ENCODE results near the gene MS4A8. TPM values are rescaled to one million over a fixed set of nuclear protein-coding genes. Genes with fewer than 3 reads are reported as not detected.

The MS4A8 gene
- total and polyA plus RNA-seq, 10 of the 15 experiments (the other 5 are each of a cell fraction or from before 2014, with no cell fraction given) = 0.04 TPM; not detected in 9

- Histone ChIP-seq H2AFZ (ENCODE audit: control insufficient read depth, low read depth, low read length) (no peak overlapping the region; the same call in 1 of the 2 replicates), H3K79me2 (ENCODE audit: control insufficient read depth, insufficient read depth, low read length) (no peaks in the 10 kb centered on the region), H3K27ac (ENCODE audit: control insufficient read depth, insufficient read depth) (no peak overlapping the region), H3K36me3 (ENCODE audit: control insufficient read depth in 2 of 2, insufficient read depth in 2 of 2, low read length in 1 of 2) (no peaks in the 10 kb centered on the region), H3K4me2 (ENCODE audit: control insufficient read depth, insufficient read depth) (no peak overlapping the region), H3K9me3 (replicated peaks; ENCODE audit: control insufficient read depth, insufficient read depth, low read length) (no peaks in the 10 kb centered on the region; the same call in 2 of the 3 replicates), H3K4me1 (ENCODE audit: control insufficient read depth, insufficient read depth, low read length) (no peaks in the 10 kb centered on the region), H3K9ac (ENCODE audit: control insufficient read depth, insufficient read depth, low read length) (no peak overlapping the region), H4K20me1 (ENCODE audit: control insufficient read depth, insufficient read depth) (no peaks in the 10 kb centered on the region), H3K27me3 (replicated peaks in 1 of 2; ENCODE audit: control insufficient read depth in 2 of 2, insufficient read depth in 2 of 2, low read length in 1 of 2) (no peaks in the 10 kb centered on the region), H3K4me3 (no peak overlapping the region)
- in situ Hi-C loops (cut with MboI) (no loop called here), intact Hi-C loops (cut with micrococcal nuclease; ENCODE audit: unreplicated experiment) (no loop called here)
- DNase-seq (ENCODE audit: low read depth, low spot score) (no peak), FAIRE-seq (no peak), ATAC-seq (no peak)
- 52% methylated on average over 5 of the region's 5 CpGs for whole genome bisulfite sequencing (ENCODE audit: insufficient coverage, insufficient replicate concordance, low lambda C conversion rate, missing lambda C conversion rate)
- ChIA-PET SMC1A (ENCODE audit: uncharacterized antibody, unreplicated experiment) (no interaction called here), POLR2A (no interaction called here), RAD21 (ENCODE audit: unreplicated experiment) (no interaction called here), CTCF (interaction anchor here (1.4 kb wide), 1 partner anchor 10 kb away, joined by 5 read pairs; no protein-coding TSS in a partner anchor)
- no peak for TF ChIP-seq SIX5 (IDR thresholded peaks at IDR 0.05; ENCODE audit: low read depth, low read length, severe bottlenecking)
- TF ChIP-seq PRDM15 (CRISPR knock-in tag; IDR thresholded peaks at IDR 0.05) = no peak
- TF ChIP-seq CUX1 (IDR thresholded peaks at IDR 0.05; ENCODE audit: insufficient replicate concordance, low read depth, low read length) = no peak
- no peak for TF ChIP-seq MXI1 (IDR thresholded peaks at IDR 0.05; ENCODE audit: low read depth, low read length)
- TF ChIP-seq SREBF1 (IDR thresholded peaks at IDR 0.05; ENCODE audit: low read length) = no peak
- TF ChIP-seq RAD21 (IDR thresholded peaks at IDR 0.05; ENCODE audit: insufficient read depth, low read depth, low read length) = no peak
- no peak for TF ChIP-seq SIN3A (IDR thresholded peaks at IDR 0.05; ENCODE audit: low read depth, low read length)
- no peak for TF ChIP-seq STAT1 (conservative IDR thresholded peaks at IDR 0.05)
- no peak for TF ChIP-seq E4F1 (IDR thresholded peaks at IDR 0.05; ENCODE audit: borderline replicate concordance, partially characterized antibody)
- BruUV-seq (replicated peaks) = no TSS peak
Measured at GRCh38 chr11:60691661-60692060, 7.8 kb upstream of the MS4A8 start.

All from GM12878 (cell line).